DND-41 (cell line): ENCODE results near the gene DCUN1D4.
A peak's percentile ranks its signal among the peaks of the same experiment; 100 is the strongest.

ENCODE experiments used
- ATAC-seq: fragments of 200-7000 bp; cut with Tn5 transposase; 3 replicates; pipeline ENCODE4 v1.9.1; 2021; ENCODE audit warnings: low read depth; ENCODE audit not compliant: insufficient read depth
- DNase-seq: peaks from one replicate; pipeline ENCODE4 v3.0.0-alpha.2; 2020
- H2AFZ ChIP-seq: 2 replicates; pipeline ENCODE4 v1.6.0; 2012; ENCODE audit warnings: low read depth, low read length
- H3K27ac ChIP-seq: 2 replicates; pipeline ENCODE4 v1.5.1; 2012; ENCODE audit warnings: low read length, inconsistent platforms
- H3K27me3 ChIP-seq: fragments of 200-600 bp; sonication (generic); 2 replicates; pipeline ENCODE4 v1.6.0; 2012; ENCODE audit warnings: low read length, mild to moderate bottlenecking, inconsistent platforms; ENCODE audit not compliant: insufficient read depth, poor library complexity
- H3K36me3 ChIP-seq: 2 replicates; pipeline ENCODE4 v1.5.1; 2012; ENCODE audit warnings: low read length, inconsistent platforms; ENCODE audit not compliant: insufficient read depth
- H3K4me1 ChIP-seq: 2 replicates; pipeline ENCODE4 v1.5.1; 2012; ENCODE audit warnings: mild to moderate bottlenecking, low read length; ENCODE audit not compliant: insufficient read depth
- H3K4me2 ChIP-seq: 2 replicates; pipeline ENCODE4 v1.6.0; 2012; ENCODE audit warnings: mild to moderate bottlenecking, moderate library complexity, low read length, inconsistent platforms; ENCODE audit not compliant: insufficient read depth
- H3K4me3 ChIP-seq, 2 experiments: fragments of 200-600 bp in 1 of 2; shearing (Covaris generic) in 1 of 2; 2 replicates each; pipeline ENCODE4 v1.5.1; 2012 to 2016; ENCODE audit warnings: inconsistent platforms in 2 of 2, low read length in 2 of 2, mild to moderate bottlenecking in 2 of 2, low read depth in 1 of 2, moderate library complexity in 1 of 2
- H3K79me2 ChIP-seq: 2 replicates; pipeline ENCODE4 v1.6.0; 2012; ENCODE audit warnings: low read length, inconsistent platforms; ENCODE audit not compliant: insufficient read depth
- H3K9ac ChIP-seq: 2 replicates; pipeline ENCODE4 v1.6.0; 2012; ENCODE audit warnings: low read depth, mild to moderate bottlenecking, inconsistent platforms, low read length, moderate library complexity
- H3K9me3 ChIP-seq: 2 replicates; pipeline ENCODE4 v1.5.1; 2012; ENCODE audit warnings: low read length, moderate library complexity, mild to moderate bottlenecking, inconsistent platforms; ENCODE audit not compliant: insufficient read depth, severe bottlenecking
- H4K20me1 ChIP-seq: 2 replicates; pipeline ENCODE4 v1.6.0; 2012; ENCODE audit warnings: low read length; ENCODE audit not compliant: insufficient read depth
- EZH2 ChIP-seq: IDR thresholded peaks from 3 replicates; pipeline ENCODE4 v1.6.1; 2012; ENCODE audit warnings: borderline replicate concordance, low read depth, mild to moderate bottlenecking, moderate library complexity, low read length, inconsistent platforms; ENCODE audit not compliant: severe bottlenecking
- TF ChIP-seq, protein P1 (sequence below): IDR thresholded peaks from 2 replicates; pipeline ENCODE4 v1.5.1; 2012; ENCODE audit warnings: borderline replicate concordance, low read length, moderate library complexity, mild to moderate bottlenecking; ENCODE audit not compliant: poor library complexity, severe bottlenecking; ENCODE audit errors: extremely low read depth

DCUN1D4 gene

DNA sequence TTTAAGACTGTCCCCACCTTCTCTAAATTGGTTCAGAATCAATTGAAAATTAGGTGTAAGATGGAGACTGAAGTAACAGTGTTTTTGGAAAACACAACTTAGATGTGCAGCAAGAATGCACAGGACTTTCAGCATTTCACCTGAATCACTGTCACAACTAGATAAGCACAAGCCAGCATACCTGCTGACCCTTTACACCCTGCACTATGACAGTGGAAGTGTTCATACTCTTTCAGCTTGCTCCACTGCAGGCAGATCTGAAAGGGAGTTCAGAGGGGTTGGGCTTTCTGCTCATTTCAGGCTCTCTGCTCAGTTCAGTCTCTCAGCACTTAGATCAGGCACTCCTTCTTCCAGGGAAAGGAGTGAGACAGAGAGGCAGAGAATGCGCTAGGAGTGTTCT, 22.8 kb downstream of the DCUN1D4 start:
- H3K9me3 ChIP-seq, result no peaks in the 10 kb centered on the region
- H2AFZ ChIP-seq, result no peak overlapping the region
- ATAC-seq (no peak; the same call in 2 of the 3 replicates), DNase-seq (no peak)
- H3K79me2 ChIP-seq, result peaks cover 23% of the 10 kb centered on the region
- TF ChIP-seq EZH2, result no peak
- TF ChIP-seq, protein P1, sequence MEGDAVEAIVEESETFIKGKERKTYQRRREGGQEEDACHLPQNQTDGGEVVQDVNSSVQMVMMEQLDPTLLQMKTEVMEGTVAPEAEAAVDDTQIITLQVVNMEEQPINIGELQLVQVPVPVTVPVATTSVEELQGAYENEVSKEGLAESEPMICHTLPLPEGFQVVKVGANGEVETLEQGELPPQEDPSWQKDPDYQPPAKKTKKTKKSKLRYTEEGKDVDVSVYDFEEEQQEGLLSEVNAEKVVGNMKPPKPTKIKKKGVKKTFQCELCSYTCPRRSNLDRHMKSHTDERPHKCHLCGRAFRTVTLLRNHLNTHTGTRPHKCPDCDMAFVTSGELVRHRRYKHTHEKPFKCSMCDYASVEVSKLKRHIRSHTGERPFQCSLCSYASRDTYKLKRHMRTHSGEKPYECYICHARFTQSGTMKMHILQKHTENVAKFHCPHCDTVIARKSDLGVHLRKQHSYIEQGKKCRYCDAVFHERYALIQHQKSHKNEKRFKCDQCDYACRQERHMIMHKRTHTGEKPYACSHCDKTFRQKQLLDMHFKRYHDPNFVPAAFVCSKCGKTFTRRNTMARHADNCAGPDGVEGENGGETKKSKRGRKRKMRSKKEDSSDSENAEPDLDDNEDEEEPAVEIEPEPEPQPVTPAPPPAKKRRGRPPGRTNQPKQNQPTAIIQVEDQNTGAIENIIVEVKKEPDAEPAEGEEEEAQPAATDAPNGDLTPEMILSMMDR, result no peak
- H3K9ac ChIP-seq, result no peak overlapping the region
- no peaks in the 10 kb centered on the region for H3K27me3 ChIP-seq
- peaks cover 11% of the 10 kb centered on the region; the same call in 1 of the 2 replicates for H4K20me1 ChIP-seq
- no peak overlapping the region for H3K4me2 ChIP-seq
- H3K36me3 ChIP-seq, result peaks cover 61% of the 10 kb centered on the region
- H3K4me3 ChIP-seq, result no peak overlapping the region
- H3K27ac ChIP-seq, result no peak overlapping the region
- no peaks in the 10 kb centered on the region for H3K4me1 ChIP-seq

GRCh38 chr4:51866835-51867234, 23.9 kb downstream of the DCUN1D4 start:
- no peak overlapping the region for H3K27ac ChIP-seq
- H3K27me3 ChIP-seq, result no peaks in the 10 kb centered on the region
- H3K9me3 ChIP-seq, result no peaks in the 10 kb centered on the region
- H3K4me2 ChIP-seq, result no peak overlapping the region
- no peaks in the 10 kb centered on the region for H3K4me1 ChIP-seq
- DNase-seq, result peak; percentile 10
- no peak overlapping the region for H2AFZ ChIP-seq
- H4K20me1 ChIP-seq, result peaks cover 3% of the 10 kb centered on the region; the same call in 1 of the 2 replicates
- no peak overlapping the region for H3K9ac ChIP-seq
- H3K36me3 ChIP-seq, result peaks cover 73% of the 10 kb centered on the region
- TF ChIP-seq, protein P1, result no peak
- no peak for TF ChIP-seq EZH2
- no peak overlapping the region for H3K4me3 ChIP-seq
- peaks cover 12% of the 10 kb centered on the region for H3K79me2 ChIP-seq
- ATAC-seq, result 0 out of 3 replicates have a peak, but pooled peaks have one; percentile 25

DNA sequence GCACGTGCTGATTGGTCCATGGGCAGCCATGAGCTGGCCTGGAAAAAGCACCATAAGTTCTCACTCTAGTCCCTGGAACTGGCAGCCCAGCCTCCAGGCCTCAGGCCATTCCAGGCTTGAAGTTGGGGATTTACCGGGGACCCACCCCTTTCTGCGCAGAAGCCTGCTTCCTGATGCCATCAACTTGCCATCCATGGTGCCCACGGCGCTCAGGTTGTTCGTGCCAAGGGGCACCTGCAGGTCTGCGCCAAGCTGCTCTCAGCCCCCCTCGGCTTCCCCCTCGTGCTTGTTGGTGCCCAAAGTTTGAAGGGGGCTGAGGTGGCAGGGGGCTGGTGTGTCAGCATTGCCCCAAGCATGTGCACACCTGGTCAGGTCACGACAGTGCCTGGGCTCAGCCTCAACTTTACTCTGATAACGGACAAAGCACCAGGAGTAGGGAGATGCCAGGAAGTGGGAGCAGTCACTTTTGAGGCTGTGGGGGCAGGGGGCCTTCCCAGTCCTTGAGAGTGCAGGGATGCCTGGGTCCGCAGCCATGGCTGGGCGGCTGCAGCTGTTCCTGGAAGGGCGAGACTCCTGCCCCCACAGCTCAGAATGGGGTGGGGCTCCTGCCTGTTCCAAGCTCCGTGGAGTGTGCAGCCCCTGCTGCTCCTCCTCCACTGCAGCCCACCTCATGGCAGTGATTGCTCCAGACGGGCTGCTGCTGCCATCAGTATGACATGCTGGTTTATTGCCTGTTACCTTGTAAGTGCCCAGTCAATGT, 24.9 kb downstream of the DCUN1D4 start:
- TF ChIP-seq, protein P1, result no peak
- H3K4me2 ChIP-seq, result no peak overlapping the region
- H3K4me3 ChIP-seq, result no peak overlapping the region
- H4K20me1 ChIP-seq, result peaks cover 5% of the 10 kb centered on the region; the same call in 1 of the 2 replicates
- no peak overlapping the region for H3K27ac ChIP-seq
- peaks cover 3% of the 10 kb centered on the region; the same call in 1 of the 2 replicates for H3K79me2 ChIP-seq
- H3K27me3 ChIP-seq, result no peaks in the 10 kb centered on the region
- H3K9me3 ChIP-seq, result no peaks in the 10 kb centered on the region
- peak; percentile 22; the same call in 1 of the 3 replicates for ATAC-seq
- H3K36me3 ChIP-seq, result peaks cover 83% of the 10 kb centered on the region
- H3K4me1 ChIP-seq, result no peaks in the 10 kb centered on the region
- no peak overlapping the region for H2AFZ ChIP-seq
- no peak for DNase-seq
- no peak overlapping the region for H3K9ac ChIP-seq
